ENCODE data around the gene IBA57. TPM values are rescaled to one million over a fixed set of nuclear protein-coding genes. Genes with fewer than 3 reads are reported as not detected.

The IBA57 gene
- total and polyA plus RNA-seq, 4 donors: 2.8 to 21.4 (median 6.9) TPM

- peaks cover 0 to 6% (median 0%) of the 10 kb centered on the region in 4 donors for H3K9me3 ChIP-seq (ENCODE audit: control insufficient read depth in 4 of 4, insufficient read depth in 3 of 4, low read length in 3 of 4)
- DNase-seq (no peak), ATAC-seq (ENCODE audit: insufficient read depth, low FRiP score) (no peak)
- no peak for TF ChIP-seq CTCF (IDR thresholded peaks at IDR 0.05; ENCODE audit: control extremely low read depth, extremely low read depth)
- no peak overlapping the region for H3K9ac ChIP-seq (ENCODE audit: insufficient read depth in 1 of 2, low read length in 2 of 2)
- peaks cover 0 to 24% (median 4%) of the 10 kb centered on the region in 4 donors for H3K36me3 ChIP-seq (ENCODE audit: control insufficient read depth in 4 of 4, insufficient read depth in 4 of 4, low read length in 4 of 4)
- WGBS, 2 donors: 91 to 92% methylated on average over 53 of the region's 53 CpGs
- H3K27me3 ChIP-seq (ENCODE audit: control insufficient read depth in 3 of 3, insufficient read depth in 3 of 3, low read length in 2 of 3): no peaks in the 10 kb centered on the region
- H3K4me3 ChIP-seq: no peak overlapping the region
- H3K27ac ChIP-seq (ENCODE audit: low read depth in 1 of 2, low read length in 1 of 2): no peak overlapping the region
- peaks cover 0 to 9% (median 0%) of the 10 kb centered on the region in 5 donors for H3K4me1 ChIP-seq (ENCODE audit: control insufficient read depth in 5 of 5, insufficient read depth in 5 of 5, low read length in 5 of 5)
These were observed 51.0 kb downstream of the IBA57 start for GRCh38 chr1:228216371-228217320.

DNA sequence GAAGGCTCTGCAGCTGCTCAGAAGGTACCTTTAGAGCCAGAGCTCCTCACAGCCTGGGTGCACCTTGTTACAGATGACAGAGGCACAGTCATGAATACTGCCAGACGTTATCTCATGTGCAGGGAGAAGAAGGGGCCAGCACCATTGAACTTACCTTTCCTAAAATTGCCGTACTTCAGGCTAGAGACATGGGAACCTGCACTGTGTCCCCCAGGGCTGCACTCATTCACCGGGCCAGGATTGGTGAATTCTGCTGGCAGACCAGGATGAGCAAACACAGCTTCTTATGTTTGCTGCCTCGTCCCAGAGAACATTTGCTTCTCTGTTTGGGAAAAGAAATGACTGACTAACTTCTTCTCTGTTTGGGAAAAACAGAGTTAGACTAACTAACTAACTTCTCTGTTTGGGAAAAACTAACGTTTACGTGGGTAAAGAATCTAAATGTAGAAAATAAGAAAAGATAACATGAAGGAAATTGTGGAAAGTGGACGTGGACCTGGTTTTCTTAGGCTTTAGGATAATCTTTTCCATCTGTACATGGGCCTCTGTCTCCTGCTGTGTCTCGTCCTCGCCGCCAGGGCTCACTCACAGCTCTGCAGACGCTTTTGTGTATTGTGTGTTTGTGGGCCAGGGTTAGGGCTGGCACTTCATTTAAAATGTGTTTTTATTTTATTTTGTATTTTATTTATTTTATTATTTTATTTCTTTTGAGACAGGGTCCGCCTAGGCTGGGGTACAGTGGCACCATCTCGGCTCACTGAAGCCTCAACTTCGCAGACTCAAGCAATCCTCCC lies 52.1 kb downstream of the IBA57 start:
- ATAC-seq (ENCODE audit: insufficient read depth, low FRiP score): no peak
- Histone ChIP-seq H3K36me3 (ENCODE audit: control insufficient read depth in 4 of 4, insufficient read depth in 4 of 4, low read length in 4 of 4) (peaks cover 0 to 24% (median 6%) of the 10 kb centered on the region in 4 donors), H3K9ac (ENCODE audit: insufficient read depth in 1 of 2, low read length in 2 of 2) (no peak overlapping the region), H3K27ac (ENCODE audit: low read depth in 1 of 2, low read length in 1 of 2) (no peak overlapping the region), H3K4me3 (no peak overlapping the region), H3K27me3 (ENCODE audit: control insufficient read depth in 3 of 3, insufficient read depth in 3 of 3, low read length in 2 of 3) (no peaks in the 10 kb centered on the region), H3K4me1 (ENCODE audit: control insufficient read depth in 5 of 5, insufficient read depth in 5 of 5, low read length in 5 of 5) (peaks cover 0 to 7% (median 0%) of the 10 kb centered on the region in 5 donors), H3K9me3 (ENCODE audit: control insufficient read depth in 4 of 4, insufficient read depth in 3 of 4, low read length in 3 of 4) (peaks cover 0 to 2% (median 0%) of the 10 kb centered on the region in 4 donors)
- DNase-seq: no peak
- 89% methylated on average over 14 of the region's 14 CpGs for WGBS, 2 donors
- no peak for TF ChIP-seq CTCF (IDR thresholded peaks at IDR 0.05; ENCODE audit: control extremely low read depth, extremely low read depth)

GRCh38 chr1:228218513-228219244 lies 53.1 kb downstream of the IBA57 start:
- no peak for ATAC-seq (ENCODE audit: insufficient read depth, low FRiP score)

More at GRCh38 chr1:228218513-228219244, 53.1 kb downstream of the IBA57 start:
- Histone ChIP-seq H3K27me3 (ENCODE audit: control insufficient read depth in 3 of 3, insufficient read depth in 3 of 3, low read length in 2 of 3) (no peaks in the 10 kb centered on the region), H3K9ac (ENCODE audit: insufficient read depth in 1 of 2, low read length in 2 of 2) (no peak overlapping the region), H3K9me3 (ENCODE audit: control insufficient read depth in 4 of 4, insufficient read depth in 3 of 4, low read length in 3 of 4) (peaks cover 0 to 2% (median 0%) of the 10 kb centered on the region in 4 donors), H3K36me3 (ENCODE audit: control insufficient read depth in 4 of 4, insufficient read depth in 4 of 4, low read length in 4 of 4) (peaks cover 0 to 24% (median 7%) of the 10 kb centered on the region in 4 donors), H3K4me3 (no peak overlapping the region), H3K27ac (ENCODE audit: low read depth in 1 of 2, low read length in 1 of 2) (no peak overlapping the region), H3K4me1 (ENCODE audit: control insufficient read depth in 5 of 5, insufficient read depth in 5 of 5, low read length in 5 of 5) (peaks cover 0 to 7% (median 0%) of the 10 kb centered on the region in 5 donors)
- no peak for DNase-seq
- 90 to 96% methylated on average over 14 of the region's 14 CpGs for WGBS, 2 donors
- no peak for TF ChIP-seq CTCF (IDR thresholded peaks at IDR 0.05; ENCODE audit: control extremely low read depth, extremely low read depth)

Measured in lung (tissue), 12 donors.